ENCODE measurements around the gene TRPC1.
"Not testable (repeated sequence)": the region's sequence is repeated elsewhere in the genome, so short reads cannot be mapped to it uniquely, and the experiment has no call there.

The TRPC1 gene

GRCh38 chr3:142723968-142724681, at the start of gene TRPC1:
Gene TRPC1, plus strand, starts transcription at chr3:142724034. Its CDS starts 526 bp downstream, at chr3:142724560.
- no peak for FAIRE-seq

GRCh38 chr3:142676151-142676550, 47.7 kb upstream of the TRPC1 start:
- FAIRE-seq, result no peak

GRCh38 chr3:142680710-142681109, 43.1 kb upstream of the TRPC1 start:
- no peak for FAIRE-seq

GRCh38 chr3:142690613-142691012, 33.2 kb upstream of the TRPC1 start:
- FAIRE-seq, result no peak

- no peak for FAIRE-seq
These were observed 32.3 kb upstream of the TRPC1 start for GRCh38 chr3:142691527-142691926.

- no peak for FAIRE-seq
These were observed 30.5 kb upstream of the TRPC1 start for GRCh38 chr3:142693136-142693853.

- FAIRE-seq, result no peak
These were observed 29.6 kb upstream of the TRPC1 start for GRCh38 chr3:142694225-142694624.

GRCh38 chr3:142705198-142705597, 18.6 kb upstream of the TRPC1 start:
- FAIRE-seq, result no peak

- no peak for FAIRE-seq
These were observed 17.3 kb upstream of the TRPC1 start for GRCh38 chr3:142706321-142707127.

- FAIRE-seq, result no peak
These were observed 14.6 kb upstream of the TRPC1 start for GRCh38 chr3:142709207-142709606.

- not testable (repeated sequence) for FAIRE-seq
These were observed 9.0 kb upstream of the TRPC1 start for GRCh38 chr3:142714882-142715281.

- FAIRE-seq, result no peak
These were observed 7.7 kb upstream of the TRPC1 start for GRCh38 chr3:142716102-142716501.

- no peak for FAIRE-seq
These were observed 218 bp upstream of the TRPC1 start for GRCh38 chr3:142723665-142723967.

- FAIRE-seq, result no peak
These were observed 985 bp downstream of the TRPC1 start for GRCh38 chr3:142724682-142725356.

- no peak for FAIRE-seq
These were observed 1.5 kb downstream of the TRPC1 start for GRCh38 chr3:142725357-142725739.

- FAIRE-seq, result no peak
These were observed 2.2 kb downstream of the TRPC1 start for GRCh38 chr3:142726017-142726416.

GRCh38 chr3:142732066-142732465, 8.2 kb downstream of the TRPC1 start:
- FAIRE-seq, result no peak

- FAIRE-seq, result no peak
These were observed 11.0 kb downstream of the TRPC1 start for GRCh38 chr3:142734834-142735233.

- no peak for FAIRE-seq
These were observed 11.6 kb downstream of the TRPC1 start for GRCh38 chr3:142735462-142735861.

GRCh38 chr3:142738396-142738795, 14.6 kb downstream of the TRPC1 start:
- no peak for FAIRE-seq

GRCh38 chr3:142746646-142747045, 22.8 kb downstream of the TRPC1 start:
- no peak for FAIRE-seq

GRCh38 chr3:142750531-142750930, 26.7 kb downstream of the TRPC1 start:
- not testable (repeated sequence) for FAIRE-seq

GRCh38 chr3:142752605-142753004, 28.8 kb downstream of the TRPC1 start:
- not testable (repeated sequence) for FAIRE-seq
